GM19043 (cell line): ENCODE results near the gene CAMKK2.
"Not testable (repeated sequence)": the region's sequence is repeated elsewhere in the genome, so short reads cannot be mapped to it uniquely, and the experiment has no call there.

Experiments
- ATAC-seq: cut with Tn5 transposase; IDR thresholded peaks from one replicate; pipeline ENCODE4 v1.9.1; 2021; ENCODE audit warnings: low read depth; ENCODE audit not compliant: unreplicated experiment

The CAMKK2 gene

GRCh38 chr12:121227294-121227693 is 69.2 kb downstream of the CAMKK2 start:
- ATAC-seq, result peak; percentile 49

GRCh38 chr12:121226871-121227270 is 69.6 kb downstream of the CAMKK2 start:
- ATAC-seq, result not testable (repeated sequence)

GRCh38 chr12:121226399-121226798 is 70.1 kb downstream of the CAMKK2 start:
- no peak for ATAC-seq

- no peak for ATAC-seq
Measured at GRCh38 chr12:121224591-121224990, 71.9 kb downstream of the CAMKK2 start.

GRCh38 chr12:121223292-121224285 is 72.9 kb downstream of the CAMKK2 start:
- ATAC-seq, result no peak

GRCh38 chr12:121222847-121223246 is 73.7 kb downstream of the CAMKK2 start:
- no peak for ATAC-seq

- ATAC-seq, result no peak
Measured at GRCh38 chr12:121219353-121219986, 77.0 kb downstream of the CAMKK2 start.

- no peak for ATAC-seq
Measured at GRCh38 chr12:121218588-121219352, 77.7 kb downstream of the CAMKK2 start.

GRCh38 chr12:121217761-121218160 is 78.7 kb downstream of the CAMKK2 start:
- no peak for ATAC-seq

- no peak for ATAC-seq
Measured at GRCh38 chr12:121217063-121217462, 79.4 kb downstream of the CAMKK2 start.

GRCh38 chr12:121216102-121216501 is 80.4 kb downstream of the CAMKK2 start:
- no peak for ATAC-seq

- no peak for ATAC-seq
Measured at GRCh38 chr12:121214855-121215745, 81.4 kb downstream of the CAMKK2 start.

- ATAC-seq, result no peak
Measured at GRCh38 chr12:121214166-121214777, 82.2 kb downstream of the CAMKK2 start.

- ATAC-seq, result no peak
Measured at GRCh38 chr12:121212875-121213274, 83.6 kb downstream of the CAMKK2 start.

- ATAC-seq, result peak; percentile 66
Measured at GRCh38 chr12:121209624-121210572, 86.6 kb downstream of the CAMKK2 start, which contains the start of gene P2RX4. Gene P2RX4 (plus strand): TSS chr12:121210129. CDS start chr12:121210165, 36 bp downstream.

- ATAC-seq, result no peak
Measured at GRCh38 chr12:121209221-121209620, 87.3 kb downstream of the CAMKK2 start.

- ATAC-seq, result not testable (repeated sequence)
Measured at GRCh38 chr12:121208571-121208970, 87.9 kb downstream of the CAMKK2 start.

GRCh38 chr12:121205491-121205890 is 91.0 kb downstream of the CAMKK2 start:
- no peak for ATAC-seq
